CD14-positive monocyte (primary cell): ENCODE measurements around the gene GARIN3. TPM values are rescaled to one million over a fixed set of nuclear protein-coding genes. Genes with fewer than 3 reads are reported as not detected.

ENCODE experiments used
- DNase-seq, 3 donors: peaks; one replicate each; pipeline ENCODE4 v3.0.0-alpha.2; 2011 to 2022
- H2AFZ ChIP-seq: 2 replicates; pipeline ENCODE4 v1.6.0; 2012; ENCODE audit warnings: mild to moderate bottlenecking, low read depth, low read length, inconsistent platforms; ENCODE audit not compliant: insufficient read depth, poor library complexity, severe bottlenecking
- H3K27ac ChIP-seq, 2 donors: 1 replicate in 1 of 2; 2 replicates in 1 of 2; pipeline ENCODE4 v1.5.1; 2012 to 2013; ENCODE audit warnings: low read length in 2 of 2, control low read depth in 1 of 2, inconsistent platforms in 1 of 2, low read depth in 1 of 2, mild to moderate bottlenecking in 1 of 2
- H3K27me3 ChIP-seq, 2 donors: one replicate each; pipeline versions ENCODE4 v1.6.0 to v1.6.1; 2011 to 2013; ENCODE audit warnings: low read length in 2 of 2; ENCODE audit not compliant: control insufficient read depth in 2 of 2, insufficient read depth in 2 of 2
- H3K36me3 ChIP-seq, 2 donors: replicated peaks in 1 of 2; 1 replicate in 1 of 2; 2 replicates in 1 of 2; pipeline versions ENCODE4 v1.5.1 to v1.6.1; 2012 to 2013; ENCODE audit warnings: low read length in 2 of 2, control low read depth in 1 of 2, inconsistent platforms in 1 of 2, mild to moderate bottlenecking in 1 of 2; ENCODE audit not compliant: insufficient read depth in 2 of 2, control insufficient read depth in 1 of 2
- H3K4me1 ChIP-seq, 2 donors: 1 replicate in 1 of 2; 2 replicates in 1 of 2; pipeline versions ENCODE4 v1.5.1 to v1.6.1; 2012 to 2013; ENCODE audit warnings: low read length in 2 of 2, control low read depth in 1 of 2, inconsistent platforms in 1 of 2, mild to moderate bottlenecking in 1 of 2, moderate library complexity in 1 of 2; ENCODE audit not compliant: insufficient read depth in 2 of 2, control insufficient read depth in 1 of 2
- H3K4me2 ChIP-seq: replicated peaks from 2 replicates; pipeline ENCODE3; 2012; ENCODE audit warnings: low read length, moderate library complexity, mild to moderate bottlenecking; ENCODE audit not compliant: poor library complexity, severe bottlenecking; ENCODE audit errors: extremely low read depth
- H3K4me3 ChIP-seq, 3 experiments: fragments of 200-600 bp in 1 of 3; sonication (generic) in 1 of 3; replicated peaks in 1 of 3; 1 replicate in 2 of 3; 2 replicates in 1 of 3; pipeline ENCODE4 v1.5.1; 2011 to 2013; ENCODE audit warnings: low read length in 3 of 3, mild to moderate bottlenecking in 3 of 3, control low read depth in 2 of 3, low read depth in 2 of 3, inconsistent platforms in 1 of 3, moderate library complexity in 1 of 3
- H3K79me2 ChIP-seq: 2 replicates; pipeline ENCODE4 v1.6.0; 2012; ENCODE audit warnings: mild to moderate bottlenecking, control low read depth, inconsistent platforms, low read length, moderate library complexity; ENCODE audit not compliant: insufficient read depth
- H3K9ac ChIP-seq: 2 replicates; pipeline ENCODE4 v1.6.0; 2017; ENCODE audit warnings: low read length, mild to moderate bottlenecking; ENCODE audit not compliant: insufficient read depth, poor library complexity, severe bottlenecking
- H3K9me3 ChIP-seq, 2 donors: replicated peaks in 1 of 2; 1 replicate in 1 of 2; 2 replicates in 1 of 2; pipeline versions ENCODE4 v1.5.1 to v1.6.1; 2012 to 2013; ENCODE audit warnings: low read length in 2 of 2, control low read depth in 1 of 2; ENCODE audit not compliant: control insufficient read depth in 1 of 2, insufficient read depth in 1 of 2
- H4K20me1 ChIP-seq: 2 replicates; pipeline ENCODE4 v1.6.0; 2012; ENCODE audit warnings: mild to moderate bottlenecking, low read length, control low read depth, moderate library complexity; ENCODE audit not compliant: insufficient read depth
- H3K27ac Mint-ChIP-seq, 7 donors: one replicate each; pipeline ENCODE4 v1.8.0; 2020; ENCODE audit warnings: mild to moderate bottlenecking in 7 of 7, mixed read lengths in 7 of 7, moderate library complexity in 6 of 7, inconsistent platforms in 2 of 7
- H3K27me3 Mint-ChIP-seq, 3 donors: one replicate each; pipeline ENCODE4 v1.8.0; 2021 to 2022; ENCODE audit warnings: low read depth in 3 of 3, mild to moderate bottlenecking in 3 of 3, mixed read lengths in 3 of 3, moderate library complexity in 3 of 3, inconsistent platforms in 1 of 3
- H3K36me3 Mint-ChIP-seq, 2 donors: one replicate each; pipeline ENCODE4 v1.8.0; 2020; ENCODE audit warnings: mixed read lengths in 2 of 2, inconsistent platforms in 1 of 2, mild to moderate bottlenecking in 1 of 2
- H3K4me1 Mint-ChIP-seq: one replicate; pipeline ENCODE4 v1.8.0; 2020; ENCODE audit warnings: mild to moderate bottlenecking, mixed read lengths
- H3K4me3 Mint-ChIP-seq, 2 donors: one replicate each; pipeline ENCODE4 v1.8.0; 2020; ENCODE audit warnings: mild to moderate bottlenecking in 2 of 2, mixed read lengths in 2 of 2, moderate library complexity in 1 of 2
- H3K9me3 Mint-ChIP-seq, 7 donors: one replicate each; pipeline ENCODE4 v1.8.0; 2020 to 2022; ENCODE audit warnings: mixed read lengths in 7 of 7, mild to moderate bottlenecking in 6 of 7, moderate library complexity in 6 of 7, inconsistent platforms in 2 of 7
- CTCF ChIP-seq: fragments of 200-600 bp; IDR thresholded peaks from one replicate; pipeline ENCODE4 v1.8.0; 2022; ENCODE audit warnings: antibody characterized with exemption, mild to moderate bottlenecking
- WGBS: methylation state at CpG from one replicate; pipeline ENCODE4 v1.1.5; 2013; ENCODE audit warnings: missing lambda C conversion rate; ENCODE audit not compliant: insufficient coverage; 5-methylcytosine and 5-hydroxymethylcytosine counted together
- intact Hi-C, 2 donors: fragments of 100-400 bp; cut with micrococcal nuclease; formaldehyde crosslinking; loops; one replicate each; pipeline versions ENCODE4 v1.15.0 to v1.15.1; 2023
- polyA plus RNA-seq, 3 donors: library from polyadenylated mRNA; depleted of rRNA in 1 of 3; unstranded in 2 of 3; stranded (reverse) in 1 of 3; fragments of 300-500 nt in 2 of 3; fragments of >200 nt in 1 of 3; fragmentation: Illumina TruSeq in 2 of 3; gene quantifications; 1 replicate in 2 of 3; 2 replicates in 1 of 3; pipeline ENCODE4 v1.2.3, GENCODE V29; 2012 to 2021

GARIN3 gene
- polyA plus RNA-seq, 3 donors, result not detected

GRCh38 chr5:157203417-157203816 is 37.4 kb upstream of the GARIN3 start:
- peaks cover 0 to 5% (median 5%) of the 10 kb centered on the region in 3 donors for H3K27me3 Mint-ChIP-seq
- H3K27ac ChIP-seq, result no peak overlapping the region
- TF ChIP-seq CTCF, result no peak
- no peak overlapping the region for H3K27ac Mint-ChIP-seq
- no peaks in the 10 kb centered on the region for H3K36me3 Mint-ChIP-seq
- H3K79me2 ChIP-seq, result no peaks in the 10 kb centered on the region
- no peaks in the 10 kb centered on the region for H3K4me1 ChIP-seq
- H3K4me3 ChIP-seq, result no peak overlapping the region
- no peaks in the 10 kb centered on the region for H3K36me3 ChIP-seq
- no peak overlapping the region for H3K4me2 ChIP-seq
- 100% methylated on average over 1 of the region's 4 CpGs for WGBS
- intact Hi-C loops, result no loop called here
- H3K9me3 Mint-ChIP-seq, result peaks cover 0 to 18% (median 2%) of the 10 kb centered on the region in 7 donors
- peaks cover 4% of the 10 kb centered on the region for H3K4me1 Mint-ChIP-seq
- no peak overlapping the region for H2AFZ ChIP-seq
- no peaks in the 10 kb centered on the region for H3K27me3 ChIP-seq
- no peak for DNase-seq
- H3K9me3 ChIP-seq, result peaks cover 0 to 13% of the 10 kb centered on the region in 2 donors
- H4K20me1 ChIP-seq, result no peaks in the 10 kb centered on the region
- no peak overlapping the region for H3K4me3 Mint-ChIP-seq
- H3K9ac ChIP-seq, result no peak overlapping the region

- TF ChIP-seq CTCF, result no peak
- intact Hi-C loops, result no loop called here
Observed at GRCh38 chr5:157201857-157202256, 35.8 kb upstream of the GARIN3 start.

More at GRCh38 chr5:157201857-157202256, 35.8 kb upstream of the GARIN3 start:
- H3K4me3 ChIP-seq, result no peak overlapping the region
- H3K4me2 ChIP-seq, result no peak overlapping the region
- H4K20me1 ChIP-seq, result no peaks in the 10 kb centered on the region
- H3K27ac Mint-ChIP-seq, result no peak overlapping the region
- no peaks in the 10 kb centered on the region for H3K36me3 Mint-ChIP-seq
- no peaks in the 10 kb centered on the region for H3K4me1 ChIP-seq
- peaks cover 0 to 8% (median 0%) of the 10 kb centered on the region in 7 donors for H3K9me3 Mint-ChIP-seq
- peaks cover 7% of the 10 kb centered on the region for H3K4me1 Mint-ChIP-seq
- 80% methylated on average over 1 of the region's 4 CpGs for WGBS
- peaks cover 0 to 13% of the 10 kb centered on the region in 2 donors for H3K9me3 ChIP-seq
- H3K27me3 Mint-ChIP-seq, result peaks cover 3 to 9% (median 4%) of the 10 kb centered on the region in 3 donors
- no peak overlapping the region for H2AFZ ChIP-seq
- H3K4me3 Mint-ChIP-seq, result no peak overlapping the region
- H3K79me2 ChIP-seq, result no peaks in the 10 kb centered on the region
- no peaks in the 10 kb centered on the region for H3K27me3 ChIP-seq
- H3K36me3 ChIP-seq, result no peaks in the 10 kb centered on the region
- H3K27ac ChIP-seq, result no peak overlapping the region
- DNase-seq, result no peak
- H3K9ac ChIP-seq, result no peak overlapping the region
